BLaER1 (cell line): ENCODE measurements around the gene SLC44A4.
A peak's percentile ranks its signal among the peaks of the same experiment; 100 is the strongest.

Experiments used
- H3K27ac ChIP-seq: shearing (Covaris generic); formaldehyde crosslinking; 2 replicates; pipeline ENCODE4 v1.8.1; 2022
- H3K27me3 ChIP-seq: shearing (Covaris generic); formaldehyde crosslinking; 2 replicates; pipeline ENCODE4 v1.8.1; 2022
- H3K36me3 ChIP-seq: shearing (Covaris generic); formaldehyde crosslinking; 2 replicates; pipeline ENCODE4 v1.8.1; 2022
- H3K4me1 ChIP-seq: shearing (Covaris generic); formaldehyde crosslinking; 2 replicates; pipeline ENCODE4 v1.8.1; 2022
- H3K4me2 ChIP-seq: shearing (Covaris generic); formaldehyde crosslinking; 2 replicates; pipeline ENCODE4 v1.8.1; 2022
- H3K4me3 ChIP-seq: shearing (Covaris generic); formaldehyde crosslinking; 2 replicates; pipeline ENCODE4 v1.8.1; 2022
- H3K9ac ChIP-seq: shearing (Covaris generic); formaldehyde crosslinking; 2 replicates; pipeline ENCODE4 v1.8.1; 2022
- H3K9me3 ChIP-seq: shearing (Covaris generic); formaldehyde crosslinking; 2 replicates; pipeline ENCODE4 v1.8.1; 2022
- H4K20me1 ChIP-seq: shearing (Covaris generic); formaldehyde crosslinking; 2 replicates; pipeline ENCODE4 v1.8.1; 2022
- Cebpa-rat ChIP-seq: shearing (Covaris generic); IDR thresholded peaks from 2 replicates; pipeline ENCODE4 v1.8.1; 2022

SLC44A4 gene

DNA sequence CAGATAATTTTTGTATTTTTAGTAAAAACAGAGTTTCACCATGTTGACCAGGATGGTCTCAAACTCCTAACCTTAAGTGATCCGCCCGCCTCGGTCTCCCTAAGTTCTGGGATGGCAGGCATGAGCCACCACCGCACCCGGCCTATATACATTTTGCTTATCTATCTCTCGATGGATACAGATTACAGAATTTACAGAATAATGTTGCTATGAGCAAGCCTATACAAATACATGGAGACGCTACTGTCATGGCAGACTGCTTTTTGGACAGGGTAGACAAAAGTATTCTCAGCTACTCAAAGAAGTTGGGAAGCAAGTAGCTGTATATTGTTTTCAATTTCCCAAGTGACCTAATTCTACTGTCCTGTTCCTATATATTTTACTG is 65.3 kb downstream of the SLC44A4 start:
- Histone ChIP-seq H3K4me2 (peak overlapping the region; percentile 81), H3K4me1 (peaks cover 30% of the 10 kb centered on the region), H3K9me3 (no peaks in the 10 kb centered on the region), H3K9ac (peak overlapping the region; percentile 36), H3K27ac (peak overlapping the region; percentile 45; the same call in 1 of the 2 replicates), H3K36me3 (no peaks in the 10 kb centered on the region), H3K27me3 (peaks cover 34% of the 10 kb centered on the region), H3K4me3 (peak overlapping the region; percentile 65; the same call in 1 of the 2 replicates), H4K20me1 (no peaks in the 10 kb centered on the region)
- no peak for TF ChIP-seq Cebpa-rat
